ENCODE data around the gene SKA3. TPM values are rescaled to one million over a fixed set of nuclear protein-coding genes. Genes with fewer than 3 reads are reported as not detected.
"Not testable (repeated sequence)": the region's sequence is repeated elsewhere in the genome, so short reads cannot be mapped to it uniquely, and the experiment has no call there.

Gene SKA3
- polyA plus RNA-seq, 3 donors from 2014 or later: 0.75 to 0.99 TPM; not detected in 1

GRCh38 chr13:21198391-21198790, 22.0 kb upstream of the SKA3 start:
- H3K4me1 Mint-ChIP-seq: peaks cover 8 to 12% of the 10 kb centered on the region in 2 donors
- peaks cover 3 to 10% (median 6%) of the 10 kb centered on the region in 3 donors for H3K27me3 Mint-ChIP-seq (ENCODE audit: low read depth in 3 of 3)
- H3K4me3 Mint-ChIP-seq, H3K27ac Mint-ChIP-seq, H3K9me3 Mint-ChIP-seq, H3K36me3 Mint-ChIP-seq, DNase-seq: not testable (repeated sequence)

- H3K27me3 Mint-ChIP-seq (ENCODE audit: low read depth in 3 of 3); H3K36me3 Mint-ChIP-seq; H3K4me1 Mint-ChIP-seq; H3K4me3 Mint-ChIP-seq; DNase-seq; H3K9me3 Mint-ChIP-seq; H3K27ac Mint-ChIP-seq: not testable (repeated sequence)
Measured at GRCh38 chr13:21197606-21198225, 21.4 kb upstream of the SKA3 start.

GRCh38 chr13:21194756-21195155, 18.4 kb upstream of the SKA3 start:
- not testable (repeated sequence) for H3K4me1 Mint-ChIP-seq, H3K4me3 Mint-ChIP-seq, DNase-seq, H3K27ac Mint-ChIP-seq, H3K36me3 Mint-ChIP-seq, H3K9me3 Mint-ChIP-seq
- peaks cover 5 to 10% (median 7%) of the 10 kb centered on the region in 3 donors for H3K27me3 Mint-ChIP-seq (ENCODE audit: low read depth in 3 of 3)

- not testable (repeated sequence) for H3K27me3 Mint-ChIP-seq (ENCODE audit: low read depth in 3 of 3); DNase-seq; H3K4me1 Mint-ChIP-seq; H3K27ac Mint-ChIP-seq; H3K36me3 Mint-ChIP-seq; H3K9me3 Mint-ChIP-seq; H3K4me3 Mint-ChIP-seq
Measured at GRCh38 chr13:21186410-21186809, 10.1 kb upstream of the SKA3 start.

- H3K27me3 Mint-ChIP-seq (ENCODE audit: low read depth in 3 of 3): peaks cover 0 to 3% (median 3%) of the 10 kb centered on the region in 3 donors
- DNase-seq: no peak
- no peaks in the 10 kb centered on the region for H3K36me3 Mint-ChIP-seq
- H3K9me3 Mint-ChIP-seq: no peaks in the 10 kb centered on the region
- no peak overlapping the region for H3K27ac Mint-ChIP-seq
- no peak overlapping the region for H3K4me3 Mint-ChIP-seq
- H3K4me1 Mint-ChIP-seq: peaks cover 16% of the 10 kb centered on the region in 2 donors
Measured at GRCh38 chr13:21181671-21182070, 5.3 kb upstream of the SKA3 start.

- peak overlapping the region; percentile 94 to 99 (median 96) for H3K4me3 Mint-ChIP-seq
- peaks cover 20 to 26% of the 10 kb centered on the region in 2 donors for H3K4me1 Mint-ChIP-seq
- peaks cover 2 to 10% (median 6%) of the 10 kb centered on the region in 3 donors for H3K27me3 Mint-ChIP-seq (ENCODE audit: low read depth in 3 of 3)
- H3K9me3 Mint-ChIP-seq: no peaks in the 10 kb centered on the region
- DNase-seq: no peak
- H3K27ac Mint-ChIP-seq: peak overlapping the region; percentile 83 to 97 (median 94)
- no peaks in the 10 kb centered on the region for H3K36me3 Mint-ChIP-seq
Measured at GRCh38 chr13:21176982-21177284, 581 bp upstream of the SKA3 start.

- H3K36me3 Mint-ChIP-seq: no peaks in the 10 kb centered on the region
Measured at GRCh38 chr13:21175656-21176214, 617 bp downstream of the SKA3 start.

GRCh38 chr13:21173767-21174166, 2.6 kb downstream of the SKA3 start:
- not testable (repeated sequence) for H3K4me3 Mint-ChIP-seq; H3K36me3 Mint-ChIP-seq; H3K9me3 Mint-ChIP-seq; H3K27ac Mint-ChIP-seq; H3K27me3 Mint-ChIP-seq (ENCODE audit: low read depth in 3 of 3); DNase-seq
- peaks cover 17 to 26% of the 10 kb centered on the region in 2 donors for H3K4me1 Mint-ChIP-seq

More at GRCh38 chr13:21175656-21176214, 617 bp downstream of the SKA3 start:
- Mint-ChIP-seq H3K9me3 (no peaks in the 10 kb centered on the region), H3K4me1 (peaks cover 20 to 26% of the 10 kb centered on the region in 2 donors), H3K27me3 (ENCODE audit: low read depth in 3 of 3) (peaks cover 2 to 10% (median 6%) of the 10 kb centered on the region in 3 donors), H3K27ac (peak overlapping the region; percentile 49 to 97 (median 88)), H3K4me3 (peak overlapping the region; percentile 94 to 99 (median 96))
- DNase-seq: no peak

GRCh38 chr13:21171420-21171819, 4.9 kb downstream of the SKA3 start:
- Mint-ChIP-seq H3K4me3 (no peak overlapping the region), H3K27me3 (ENCODE audit: low read depth in 3 of 3) (peaks cover 2 to 4% (median 2%) of the 10 kb centered on the region in 3 donors), H3K27ac (no peak overlapping the region), H3K36me3 (no peaks in the 10 kb centered on the region), H3K9me3 (no peaks in the 10 kb centered on the region), H3K4me1 (peaks cover 2 to 8% of the 10 kb centered on the region in 2 donors)
- no peak for DNase-seq

GRCh38 chr13:21165606-21166005, 10.7 kb downstream of the SKA3 start:
- not testable (repeated sequence) for H3K4me1 Mint-ChIP-seq; H3K27me3 Mint-ChIP-seq (ENCODE audit: low read depth in 3 of 3); H3K4me3 Mint-ChIP-seq; H3K36me3 Mint-ChIP-seq; DNase-seq; H3K9me3 Mint-ChIP-seq; H3K27ac Mint-ChIP-seq

GRCh38 chr13:21164631-21165030, 11.7 kb downstream of the SKA3 start:
- DNase-seq: no peak
- no peaks in the 10 kb centered on the region for H3K9me3 Mint-ChIP-seq
- peaks cover 0 to 1% (median 0%) of the 10 kb centered on the region in 3 donors for H3K27me3 Mint-ChIP-seq (ENCODE audit: low read depth in 3 of 3)
- no peaks in the 10 kb centered on the region for H3K4me1 Mint-ChIP-seq
- no peak overlapping the region for H3K4me3 Mint-ChIP-seq
- H3K36me3 Mint-ChIP-seq: no peaks in the 10 kb centered on the region
- H3K27ac Mint-ChIP-seq: no peak overlapping the region

- Mint-ChIP-seq H3K27me3 (ENCODE audit: low read depth in 3 of 3) (peaks cover 2 to 3% (median 2%) of the 10 kb centered on the region in 3 donors), H3K27ac (peak overlapping the region in 1 of 6 donors; percentile 40), H3K4me3 (no peak overlapping the region), H3K9me3 (no peaks in the 10 kb centered on the region), H3K4me1 (no peaks in the 10 kb centered on the region), H3K36me3 (peaks cover 3 to 8% (median 3%) of the 10 kb centered on the region in 3 donors)
- DNase-seq: no peak
Measured at GRCh38 chr13:21152251-21152899, 24.0 kb downstream of the SKA3 start.

GRCh38 chr13:21150013-21150412, 26.3 kb downstream of the SKA3 start:
- Mint-ChIP-seq H3K9me3 (no peaks in the 10 kb centered on the region), H3K36me3 (peaks cover 3 to 15% (median 7%) of the 10 kb centered on the region in 3 donors), H3K27me3 (ENCODE audit: low read depth in 3 of 3) (peaks cover 2 to 3% (median 2%) of the 10 kb centered on the region in 3 donors)

GRCh38 chr13:21149568-21149967, 26.8 kb downstream of the SKA3 start:
- peaks cover 5 to 6% of the 10 kb centered on the region in 2 donors for H3K4me1 Mint-ChIP-seq
- H3K27me3 Mint-ChIP-seq (ENCODE audit: low read depth in 3 of 3): peaks cover 2 to 3% (median 2%) of the 10 kb centered on the region in 3 donors
- H3K27ac Mint-ChIP-seq: peak overlapping the region in 1 of 6 donors; percentile 29
- H3K36me3 Mint-ChIP-seq: peaks cover 3 to 15% (median 7%) of the 10 kb centered on the region in 3 donors
- no peaks in the 10 kb centered on the region for H3K9me3 Mint-ChIP-seq
- no peak overlapping the region for H3K4me3 Mint-ChIP-seq
- DNase-seq: no peak

More at GRCh38 chr13:21150013-21150412, 26.3 kb downstream of the SKA3 start:
- H3K4me3 Mint-ChIP-seq: no peak overlapping the region
- peak overlapping the region in 2 of 6 donors; percentile 19 to 28 for H3K27ac Mint-ChIP-seq
- H3K4me1 Mint-ChIP-seq: peaks cover under 1 to 3% of the 10 kb centered on the region in 2 donors
- DNase-seq: no peak

Measured in immature natural killer cell (primary cell).